ENCODE measurements around the gene PTPRG.

Gene PTPRG

DNA sequence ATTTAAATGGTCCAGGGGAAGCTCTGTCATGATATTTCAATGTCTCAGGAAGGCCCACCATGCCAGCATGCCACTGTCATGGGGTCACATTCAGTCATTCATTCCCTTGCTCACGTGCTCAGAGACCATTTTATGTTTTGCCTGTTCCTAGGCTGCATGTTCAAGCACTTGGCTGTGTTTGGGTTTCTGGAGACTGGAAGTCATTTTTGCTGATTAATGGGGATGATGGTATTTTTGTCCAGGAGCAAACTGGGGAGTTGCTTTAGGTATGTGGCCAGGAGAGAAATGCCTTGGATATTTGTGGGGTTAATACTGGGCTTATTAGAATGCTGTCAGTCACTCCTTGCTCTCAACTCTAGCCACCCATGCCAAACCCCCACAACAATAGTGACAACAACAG is 303.5 kb downstream of the PTPRG start:
- Histone ChIP-seq H3K4me1 (ENCODE audit: control insufficient read depth, insufficient read depth, low read length) (peaks cover 55% of the 10 kb centered on the region), H3K27ac (ENCODE audit: low read depth, low read length) (no peak overlapping the region), H3K9me3 (ENCODE audit: control insufficient read depth, insufficient read depth, low read depth, low read length) (no peaks in the 10 kb centered on the region), H3K4me3 (ENCODE audit: low read depth, low read length) (no peak overlapping the region), H3K27me3 (ENCODE audit: control insufficient read depth, insufficient read depth, low read length) (no peaks in the 10 kb centered on the region), H3K36me3 (ENCODE audit: control insufficient read depth, insufficient read depth, low read length) (no peaks in the 10 kb centered on the region), H3K9ac (ENCODE audit: low read length) (no peak overlapping the region)

DNA sequence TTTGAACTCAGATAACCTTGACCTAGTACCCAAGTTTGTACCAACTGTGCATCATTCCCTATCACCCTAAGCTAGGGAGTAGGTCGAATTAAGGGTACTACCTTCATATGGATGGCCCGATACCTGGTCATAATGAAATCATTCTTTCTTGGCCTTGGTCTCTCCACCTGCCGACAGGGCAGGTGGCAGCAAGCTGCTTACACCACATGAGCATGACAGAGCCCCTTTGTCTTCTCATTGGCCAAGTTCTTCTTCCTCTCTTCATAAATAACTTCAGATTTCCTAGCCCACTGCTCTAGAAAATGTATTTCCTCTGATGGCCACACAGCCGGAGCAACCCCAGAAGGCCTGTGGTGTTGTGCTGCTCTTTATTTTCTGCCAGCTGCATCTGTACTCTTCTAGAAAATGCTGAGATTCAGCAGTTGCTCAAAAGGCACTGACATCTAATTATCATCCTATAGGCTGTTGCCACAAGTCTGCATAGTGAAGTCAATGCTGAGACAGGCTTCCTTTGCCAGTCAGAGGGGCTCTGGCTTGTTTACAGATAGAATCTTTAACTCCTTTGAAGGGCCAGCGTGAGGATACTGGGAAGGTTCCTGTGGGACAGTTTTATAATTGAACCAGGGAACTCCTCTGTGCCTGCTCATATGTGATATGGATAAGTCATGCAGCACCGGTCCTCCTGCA is 304.2 kb downstream of the PTPRG start:
- Histone ChIP-seq H3K9ac (ENCODE audit: low read length) (no peak overlapping the region), H3K36me3 (ENCODE audit: control insufficient read depth, insufficient read depth, low read length) (no peaks in the 10 kb centered on the region), H3K4me3 (ENCODE audit: low read depth, low read length) (no peak overlapping the region), H3K27me3 (ENCODE audit: control insufficient read depth, insufficient read depth, low read length) (no peaks in the 10 kb centered on the region), H3K9me3 (ENCODE audit: control insufficient read depth, insufficient read depth, low read depth, low read length) (no peaks in the 10 kb centered on the region), H3K27ac (ENCODE audit: low read depth, low read length) (no peak overlapping the region), H3K4me1 (ENCODE audit: control insufficient read depth, insufficient read depth, low read length) (peaks cover 56% of the 10 kb centered on the region)

GRCh38 chr3:61866153-61866542 is 304.8 kb downstream of the PTPRG start:
- no peak overlapping the region for H3K4me3 ChIP-seq (ENCODE audit: low read depth, low read length)
- peaks cover 56% of the 10 kb centered on the region for H3K4me1 ChIP-seq (ENCODE audit: control insufficient read depth, insufficient read depth, low read length)
- H3K27ac ChIP-seq (ENCODE audit: low read depth, low read length), result no peak overlapping the region
- no peaks in the 10 kb centered on the region for H3K36me3 ChIP-seq (ENCODE audit: control insufficient read depth, insufficient read depth, low read length)
- no peaks in the 10 kb centered on the region for H3K9me3 ChIP-seq (ENCODE audit: control insufficient read depth, insufficient read depth, low read depth, low read length)
- no peak overlapping the region for H3K9ac ChIP-seq (ENCODE audit: low read length)
- no peaks in the 10 kb centered on the region for H3K27me3 ChIP-seq (ENCODE audit: control insufficient read depth, insufficient read depth, low read length)

DNA sequence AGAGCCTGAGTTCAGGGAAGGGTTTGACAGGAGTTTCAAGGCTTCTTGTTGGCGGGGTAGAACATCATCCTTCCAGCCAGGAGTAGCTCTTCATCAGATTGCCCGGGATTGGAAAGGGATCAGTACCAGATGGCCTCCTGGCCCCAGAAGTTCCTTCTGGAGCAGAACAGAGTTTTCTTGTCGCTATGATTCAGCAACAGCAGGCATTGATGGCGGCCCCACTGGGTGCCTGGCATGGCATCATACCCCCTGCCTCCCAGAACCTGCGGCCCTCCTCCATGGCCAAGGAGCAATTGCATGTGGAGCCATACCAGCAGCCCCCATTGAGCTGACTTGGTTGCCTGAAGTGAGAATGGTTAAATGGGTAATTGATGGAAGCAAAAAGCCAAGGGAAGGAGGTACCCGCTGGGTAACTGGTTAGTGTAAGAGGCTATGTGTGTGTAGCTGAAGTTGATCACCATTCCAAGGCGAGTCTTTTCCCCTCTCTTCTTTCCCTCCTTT is 305.6 kb downstream of the PTPRG start:
- no peak overlapping the region for H3K9ac ChIP-seq (ENCODE audit: low read length)
- H3K27me3 ChIP-seq (ENCODE audit: control insufficient read depth, insufficient read depth, low read length), result no peaks in the 10 kb centered on the region
- no peak overlapping the region for H3K4me3 ChIP-seq (ENCODE audit: low read depth, low read length)
- H3K27ac ChIP-seq (ENCODE audit: low read depth, low read length), result no peak overlapping the region
- no peaks in the 10 kb centered on the region for H3K36me3 ChIP-seq (ENCODE audit: control insufficient read depth, insufficient read depth, low read length)
- H3K9me3 ChIP-seq (ENCODE audit: control insufficient read depth, insufficient read depth, low read depth, low read length), result no peaks in the 10 kb centered on the region
- peaks cover 56% of the 10 kb centered on the region for H3K4me1 ChIP-seq (ENCODE audit: control insufficient read depth, insufficient read depth, low read length)

- H3K4me3 ChIP-seq (ENCODE audit: low read depth, low read length), result no peak overlapping the region
- no peaks in the 10 kb centered on the region for H3K36me3 ChIP-seq (ENCODE audit: control insufficient read depth, insufficient read depth, low read length)
- H3K9me3 ChIP-seq (ENCODE audit: control insufficient read depth, insufficient read depth, low read depth, low read length), result no peaks in the 10 kb centered on the region
- no peak overlapping the region for H3K9ac ChIP-seq (ENCODE audit: low read length)
- H3K27me3 ChIP-seq (ENCODE audit: control insufficient read depth, insufficient read depth, low read length), result no peaks in the 10 kb centered on the region
- H3K4me1 ChIP-seq (ENCODE audit: control insufficient read depth, insufficient read depth, low read length), result peaks cover 66% of the 10 kb centered on the region
- no peak overlapping the region for H3K27ac ChIP-seq (ENCODE audit: low read depth, low read length)
Observed at GRCh38 chr3:61868499-61868898, 307.1 kb downstream of the PTPRG start.

DNA sequence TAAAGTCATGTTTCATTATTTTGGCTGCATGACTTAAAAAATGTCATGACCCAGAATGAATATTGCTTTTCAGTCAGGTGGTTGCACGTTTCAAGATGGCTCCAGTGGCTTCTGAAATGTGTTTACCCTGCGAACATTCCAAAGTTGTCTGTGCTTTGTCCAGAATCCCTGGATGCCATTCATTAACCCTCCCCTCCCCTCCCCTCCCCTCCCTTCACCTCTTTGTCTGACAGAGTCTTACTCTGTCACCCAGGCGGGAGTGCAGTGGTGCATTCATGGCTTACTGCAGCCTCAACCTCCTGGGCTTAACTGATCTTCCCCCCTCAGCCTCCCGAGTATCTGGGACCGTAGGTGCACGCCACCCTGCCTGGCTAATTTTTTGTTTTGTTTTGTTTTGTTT is 308.0 kb downstream of the PTPRG start:
- H3K9ac ChIP-seq (ENCODE audit: low read length), result no peak overlapping the region
- no peak overlapping the region for H3K27ac ChIP-seq (ENCODE audit: low read depth, low read length)
- no peaks in the 10 kb centered on the region for H3K36me3 ChIP-seq (ENCODE audit: control insufficient read depth, insufficient read depth, low read length)
- peaks cover 74% of the 10 kb centered on the region for H3K4me1 ChIP-seq (ENCODE audit: control insufficient read depth, insufficient read depth, low read length)
- H3K4me3 ChIP-seq (ENCODE audit: low read depth, low read length), result no peak overlapping the region
- H3K9me3 ChIP-seq (ENCODE audit: control insufficient read depth, insufficient read depth, low read depth, low read length), result no peaks in the 10 kb centered on the region
- H3K27me3 ChIP-seq (ENCODE audit: control insufficient read depth, insufficient read depth, low read length), result no peaks in the 10 kb centered on the region

DNA sequence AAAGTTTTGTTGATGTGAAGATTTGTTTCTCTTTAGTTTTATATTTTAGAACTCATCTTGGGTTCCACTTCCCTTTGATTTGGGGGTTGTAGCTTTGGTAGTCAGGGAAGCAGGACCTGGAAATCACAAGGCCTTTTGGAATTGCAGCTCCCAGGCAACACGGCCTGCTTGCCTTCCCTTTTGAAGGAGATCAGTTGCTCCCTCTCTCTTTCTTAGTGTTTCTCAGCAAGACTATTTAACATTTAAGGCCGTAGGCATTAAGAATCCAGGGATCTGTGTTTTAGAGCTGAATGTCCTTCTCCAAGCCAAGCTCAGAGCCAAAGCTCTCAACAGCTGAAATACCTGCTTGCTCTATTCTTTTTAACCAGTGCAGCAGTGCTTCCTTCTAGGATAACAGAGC is 310.3 kb downstream of the PTPRG start:
- H3K4me3 ChIP-seq (ENCODE audit: low read depth, low read length), result peak overlapping the region; percentile 14; the same call in 1 of the 2 replicates
- H3K9ac ChIP-seq (ENCODE audit: low read length), result no peak overlapping the region
- no peaks in the 10 kb centered on the region for H3K9me3 ChIP-seq (ENCODE audit: control insufficient read depth, insufficient read depth, low read depth, low read length)
- peak overlapping the region; percentile 86; the same call in 1 of the 2 replicates for H3K27ac ChIP-seq (ENCODE audit: low read depth, low read length)
- H3K4me1 ChIP-seq (ENCODE audit: control insufficient read depth, insufficient read depth, low read length), result peaks cover 89% of the 10 kb centered on the region
- H3K36me3 ChIP-seq (ENCODE audit: control insufficient read depth, insufficient read depth, low read length), result no peaks in the 10 kb centered on the region
- no peaks in the 10 kb centered on the region for H3K27me3 ChIP-seq (ENCODE audit: control insufficient read depth, insufficient read depth, low read length)

GRCh38 chr3:61872077-61872706 is 310.8 kb downstream of the PTPRG start:
- no peak overlapping the region for H3K9ac ChIP-seq (ENCODE audit: low read length)
- H3K4me3 ChIP-seq (ENCODE audit: low read depth, low read length), result peak overlapping the region; percentile 14; the same call in 1 of the 2 replicates
- no peaks in the 10 kb centered on the region for H3K9me3 ChIP-seq (ENCODE audit: control insufficient read depth, insufficient read depth, low read depth, low read length)
- peak overlapping the region; percentile 86; the same call in 1 of the 2 replicates for H3K27ac ChIP-seq (ENCODE audit: low read depth, low read length)
- peaks cover 91% of the 10 kb centered on the region for H3K4me1 ChIP-seq (ENCODE audit: control insufficient read depth, insufficient read depth, low read length)
- H3K27me3 ChIP-seq (ENCODE audit: control insufficient read depth, insufficient read depth, low read length), result no peaks in the 10 kb centered on the region
- no peaks in the 10 kb centered on the region for H3K36me3 ChIP-seq (ENCODE audit: control insufficient read depth, insufficient read depth, low read length)

GRCh38 chr3:61875046-61875844 is 313.9 kb downstream of the PTPRG start:
- Histone ChIP-seq H3K9me3 (ENCODE audit: control insufficient read depth, insufficient read depth, low read depth, low read length) (no peaks in the 10 kb centered on the region), H3K4me3 (ENCODE audit: low read depth, low read length) (peak overlapping the region; percentile 30; the same call in 1 of the 2 replicates), H3K4me1 (ENCODE audit: control insufficient read depth, insufficient read depth, low read length) (peaks cover 93% of the 10 kb centered on the region), H3K27ac (ENCODE audit: low read depth, low read length) (peak overlapping the region; percentile 52), H3K9ac (ENCODE audit: low read length) (no peak overlapping the region), H3K27me3 (ENCODE audit: control insufficient read depth, insufficient read depth, low read length) (no peaks in the 10 kb centered on the region), H3K36me3 (ENCODE audit: control insufficient read depth, insufficient read depth, low read length) (no peaks in the 10 kb centered on the region)

GRCh38 chr3:61875976-61876671 is 314.8 kb downstream of the PTPRG start:
- no peak overlapping the region for H3K27ac ChIP-seq (ENCODE audit: low read depth, low read length)
- H3K9ac ChIP-seq (ENCODE audit: low read length), result no peak overlapping the region
- no peaks in the 10 kb centered on the region for H3K36me3 ChIP-seq (ENCODE audit: control insufficient read depth, insufficient read depth, low read length)
- H3K9me3 ChIP-seq (ENCODE audit: control insufficient read depth, insufficient read depth, low read depth, low read length), result no peaks in the 10 kb centered on the region
- H3K4me1 ChIP-seq (ENCODE audit: control insufficient read depth, insufficient read depth, low read length), result peaks cover 87% of the 10 kb centered on the region
- no peaks in the 10 kb centered on the region for H3K27me3 ChIP-seq (ENCODE audit: control insufficient read depth, insufficient read depth, low read length)
- H3K4me3 ChIP-seq (ENCODE audit: low read depth, low read length), result no peak overlapping the region

All from HUES6 (cell line).